Lung (tissue), 16 donors: ENCODE data around the gene CDR2. TPM values are rescaled to one million over a fixed set of nuclear protein-coding genes. Genes with fewer than 3 reads are reported as not detected.

Source experiments
- ATAC-seq: fragments of 200-7000 bp; cut with Tn5 transposase; one replicate; pipeline ENCODE4 v1.9.1; 2020; ENCODE audit warnings: moderate number of reproducible peaks; ENCODE audit not compliant: insufficient read depth, low FRiP score
- DNase-seq, 3 donors: peaks; one replicate each; pipeline ENCODE4 v3.0.0-alpha.2; 2013 to 2017
- H3K27ac ChIP-seq, 2 donors: one replicate each; pipeline ENCODE4 v1.5.1; 2013; ENCODE audit warnings: mild to moderate bottlenecking in 2 of 2, moderate library complexity in 2 of 2, control low read depth in 1 of 2, inconsistent platforms in 1 of 2, low read depth in 1 of 2, low read length in 1 of 2
- H3K27me3 ChIP-seq, 3 donors: one replicate each; pipeline ENCODE4 v1.5.1; 2013; ENCODE audit warnings: low read length in 2 of 3; ENCODE audit not compliant: control insufficient read depth in 3 of 3, insufficient read depth in 3 of 3
- H3K36me3 ChIP-seq, 4 donors: one replicate each; pipeline ENCODE4 v1.5.1; 2013; ENCODE audit warnings: low read length in 4 of 4, mild to moderate bottlenecking in 1 of 4, moderate library complexity in 1 of 4; ENCODE audit not compliant: control insufficient read depth in 4 of 4, insufficient read depth in 4 of 4
- H3K4me1 ChIP-seq, 5 donors: one replicate each; pipeline ENCODE4 v1.5.1; 2013; ENCODE audit warnings: low read length in 5 of 5, mild to moderate bottlenecking in 2 of 5, moderate library complexity in 1 of 5; ENCODE audit not compliant: control insufficient read depth in 5 of 5, insufficient read depth in 5 of 5
- H3K4me3 ChIP-seq: one replicate; pipeline ENCODE4 v1.5.1; 2013; ENCODE audit warnings: mild to moderate bottlenecking, control low read depth, moderate library complexity
- H3K9ac ChIP-seq, 2 donors: one replicate each; pipeline ENCODE4 v1.5.1; 2013; ENCODE audit warnings: low read length in 2 of 2, control low read depth in 1 of 2; ENCODE audit not compliant: insufficient read depth in 1 of 2
- H3K9me3 ChIP-seq, 4 donors: one replicate each; pipeline ENCODE4 v1.5.1; 2013; ENCODE audit warnings: low read length in 3 of 4, mild to moderate bottlenecking in 1 of 4, moderate library complexity in 1 of 4; ENCODE audit not compliant: control insufficient read depth in 4 of 4, insufficient read depth in 3 of 4
- WGBS, 2 donors: extraction: QIAGEN DNeasy Blood & Tissue Kit; methylation state at CpG; one replicate each; pipeline ENCODE4 v1.1.7; 2013; 5-methylcytosine and 5-hydroxymethylcytosine counted together
- long read RNA-seq, 5 donors: transcript quantifications; one replicate each; lab custom pipeline, GENCODE V29; 2026
- polyA plus RNA-seq, 2 donors: library from polyadenylated mRNA; stranded (reverse); fragments of 200-250 nt; gene quantifications; one replicate each; pipeline ENCODE4 v1.2.1, GENCODE V29; 2013
- total RNA-seq, 2 donors: library from RNA; depleted of rRNA in 1 of 2; stranded (reverse); fragments of >200 nt in 1 of 2; gene quantifications; one replicate each; pipeline ENCODE4 v1.2.1, GENCODE V29; 2014 to 2021
- TF ChIP-seq, protein P1 (sequence below): IDR thresholded peaks from 2 replicates; pipeline ENCODE4 v1.5.1; 2012; ENCODE audit warnings: mild to moderate bottlenecking; ENCODE audit errors: control extremely low read depth, extremely low read depth
- donor health status: control.
- donor health status: control.
- donor health status: Bipolar disorder and iron deficiency.
- donor health status: healthy.
- donor health status: DM: yes; HTN: yes; CAD: no.

Gene CDR2
- total RNA-seq (10 to 100 TPM; 14.8 to 27.0 TPM), polyA plus RNA-seq (10 to 100 TPM; 11.3 to 13.1 TPM)
- long read RNA-seq, donor 1, partial matches to known transcripts: 5 of 8 reads
- long read RNA-seq, donor 1, other reads (novel, unspliced or antisense): 0 of 8 reads
- long read RNA-seq, donor 2, partial matches to known transcripts: 0 of 1 reads
- long read RNA-seq, donor 2, other reads (novel, unspliced or antisense): 0 of 1 reads
- long read RNA-seq, donor 3: 0 reads
- long read RNA-seq, donor 4, transcript CDR2-201 (5 exons, 2,702 nt): major isoform, 6 of 6 reads
- long read RNA-seq, donor 4, partial matches to known transcripts: 0 of 6 reads
- long read RNA-seq, donor 4, other reads (novel, unspliced or antisense): 0 of 6 reads
- long read RNA-seq, donor 5, transcript CDR2-201 (5 exons, 2,702 nt): major isoform, 5 of 5 reads
- long read RNA-seq, donor 5, partial matches to known transcripts: 0 of 5 reads
- long read RNA-seq, donor 5, other reads (novel, unspliced or antisense): 0 of 5 reads

DNA sequence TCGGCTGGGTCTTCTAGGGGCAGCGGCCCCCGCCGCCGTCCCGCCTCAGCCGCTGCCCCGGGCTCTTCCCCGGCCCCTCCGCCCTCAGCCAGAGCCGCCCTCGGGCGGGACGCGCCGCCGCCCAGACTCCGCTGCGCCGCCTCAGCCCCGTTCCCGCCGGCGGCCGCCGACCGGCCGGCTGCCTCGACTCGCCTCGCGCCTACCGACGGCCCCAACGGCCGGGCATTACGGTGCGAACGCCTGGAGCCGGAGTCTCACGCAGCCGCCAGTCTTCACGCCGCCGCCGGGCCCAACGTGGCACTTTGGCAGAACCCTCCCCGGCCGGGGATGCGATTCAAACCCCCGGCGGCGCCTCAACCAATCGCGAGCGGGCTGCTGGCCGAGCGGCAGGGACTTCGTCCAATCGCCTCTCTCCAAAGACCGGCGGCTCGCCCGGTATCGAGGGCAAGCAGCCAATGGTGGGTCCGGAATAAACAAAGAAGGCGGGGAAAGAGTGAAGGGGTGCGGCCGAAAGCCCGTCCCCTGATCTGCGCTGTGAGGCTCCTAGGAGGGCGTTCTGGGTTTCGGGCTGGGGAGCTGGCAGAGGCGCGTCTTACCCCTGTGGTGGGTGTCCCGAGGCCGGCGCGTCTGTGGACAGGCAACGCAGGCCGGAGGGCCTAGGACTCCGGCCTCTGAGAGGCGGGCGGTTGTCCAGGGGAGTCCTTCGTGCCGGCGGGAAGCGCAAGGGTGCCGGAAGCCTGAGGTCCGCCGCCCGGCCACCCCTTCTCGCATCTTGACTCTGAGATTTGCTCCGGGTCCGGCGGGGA, at the start of gene CDR2:
Gene CDR2 (minus strand): TSS at position 309 of the 806 bp plus-strand sequence. CDS start 310 bp downstream, outside the sequence.
- Histone ChIP-seq H3K4me1 (peaks cover 0 to 34% (median 10%) of the 10 kb centered on the region in 5 donors), H3K4me3 (peak within 1 kb of the TSS; percentile 88), H3K9ac (peak within 1 kb of the TSS; percentile 29 to 72), H3K27ac (peak within 1 kb of the TSS; percentile 72 to 85), H3K36me3 (no peaks in the 10 kb centered on the region), H3K9me3 (no peaks in the 10 kb centered on the region), H3K27me3 (no peaks in the 10 kb centered on the region)
- TF ChIP-seq, protein P1, sequence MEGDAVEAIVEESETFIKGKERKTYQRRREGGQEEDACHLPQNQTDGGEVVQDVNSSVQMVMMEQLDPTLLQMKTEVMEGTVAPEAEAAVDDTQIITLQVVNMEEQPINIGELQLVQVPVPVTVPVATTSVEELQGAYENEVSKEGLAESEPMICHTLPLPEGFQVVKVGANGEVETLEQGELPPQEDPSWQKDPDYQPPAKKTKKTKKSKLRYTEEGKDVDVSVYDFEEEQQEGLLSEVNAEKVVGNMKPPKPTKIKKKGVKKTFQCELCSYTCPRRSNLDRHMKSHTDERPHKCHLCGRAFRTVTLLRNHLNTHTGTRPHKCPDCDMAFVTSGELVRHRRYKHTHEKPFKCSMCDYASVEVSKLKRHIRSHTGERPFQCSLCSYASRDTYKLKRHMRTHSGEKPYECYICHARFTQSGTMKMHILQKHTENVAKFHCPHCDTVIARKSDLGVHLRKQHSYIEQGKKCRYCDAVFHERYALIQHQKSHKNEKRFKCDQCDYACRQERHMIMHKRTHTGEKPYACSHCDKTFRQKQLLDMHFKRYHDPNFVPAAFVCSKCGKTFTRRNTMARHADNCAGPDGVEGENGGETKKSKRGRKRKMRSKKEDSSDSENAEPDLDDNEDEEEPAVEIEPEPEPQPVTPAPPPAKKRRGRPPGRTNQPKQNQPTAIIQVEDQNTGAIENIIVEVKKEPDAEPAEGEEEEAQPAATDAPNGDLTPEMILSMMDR: no peak
- DNase-seq: peak; percentile 98 to 99 (median 99)
- ATAC-seq: peak; percentile 94
- WGBS, 2 donors: 1% methylated on average over 89 to 96 of the region's 96 CpGs

DNA sequence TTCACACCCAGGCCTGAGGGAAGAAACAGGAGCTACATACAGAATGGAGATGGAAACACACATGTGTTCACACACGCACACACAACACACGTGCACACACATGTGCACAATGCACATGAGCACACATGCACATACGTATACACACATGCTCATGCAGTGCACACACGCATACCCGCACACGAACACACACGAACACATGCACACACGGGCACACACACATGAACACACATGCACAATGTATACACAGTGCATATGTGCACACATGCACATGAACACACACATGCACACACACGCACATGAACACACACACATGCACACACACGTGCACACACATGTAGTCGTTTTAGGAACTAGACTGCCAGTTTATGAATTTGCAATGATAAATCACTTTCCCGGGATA, 49.3 kb upstream of the CDR2 start:
- 90 to 91% methylated on average over 12 of the region's 12 CpGs for WGBS, 2 donors
- peaks cover 0 to 11% (median 6%) of the 10 kb centered on the region in 5 donors for H3K4me1 ChIP-seq
- ATAC-seq (no peak), DNase-seq (no peak)
- H3K27ac ChIP-seq: no peak overlapping the region
- peak overlapping the region in 1 of 2 donors; percentile 42 for H3K9ac ChIP-seq
- TF ChIP-seq, protein P1: no peak
- peaks cover 0 to 3% (median 0%) of the 10 kb centered on the region in 4 donors for H3K9me3 ChIP-seq
- no peaks in the 10 kb centered on the region for H3K27me3 ChIP-seq
- no peak overlapping the region for H3K4me3 ChIP-seq
- H3K36me3 ChIP-seq: peaks cover 0 to 31% (median 3%) of the 10 kb centered on the region in 4 donors

DNA sequence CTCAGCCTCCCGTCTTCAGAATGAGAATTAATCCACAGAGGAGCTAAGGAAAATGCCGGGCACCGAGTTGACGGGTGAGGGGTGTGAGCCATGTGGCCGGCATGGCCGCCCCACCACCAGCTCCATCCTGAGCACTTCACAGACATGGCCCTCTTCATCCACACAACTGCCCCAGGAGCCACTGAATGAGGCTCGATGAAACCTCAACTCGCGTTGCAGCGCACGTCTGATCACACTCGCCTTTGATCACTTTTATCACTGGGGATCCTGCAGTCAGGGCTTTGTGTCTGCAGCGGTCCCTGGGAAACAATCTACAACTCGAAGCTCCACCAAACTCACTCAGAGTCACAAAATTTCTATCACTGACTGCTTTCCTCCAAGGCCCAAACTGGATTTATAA, 46.7 kb upstream of the CDR2 start:
- no peak overlapping the region for H3K4me3 ChIP-seq
- H3K9ac ChIP-seq: no peak overlapping the region
- 95 to 97% methylated on average over 14 of the region's 14 CpGs for WGBS, 2 donors
- H3K27me3 ChIP-seq: no peaks in the 10 kb centered on the region
- H3K4me1 ChIP-seq: peaks cover 0 to 11% (median 6%) of the 10 kb centered on the region in 5 donors
- H3K27ac ChIP-seq: no peak overlapping the region
- TF ChIP-seq, protein P1: no peak
- ATAC-seq (no peak), DNase-seq (no peak)
- H3K36me3 ChIP-seq: peaks cover 0 to 24% (median 4%) of the 10 kb centered on the region in 4 donors
- peaks cover 0 to 3% (median 0%) of the 10 kb centered on the region in 4 donors for H3K9me3 ChIP-seq
